Vagina (tissue), 2 donors: ENCODE results near the gene KDM7A.

ENCODE experiments used
- POLR2A ChIP-seq, 2 donors: fragments of 450-650 bp; IDR thresholded peaks; one replicate each; pipeline ENCODE4 v1.6.1; 2017; ENCODE audit warnings: antibody characterized with exemption in 2 of 2, mild to moderate bottlenecking in 2 of 2, moderate library complexity in 2 of 2
- POLR2AphosphoS5 ChIP-seq, 2 donors: sonication (generic); formaldehyde crosslinking; IDR thresholded peaks; one replicate each; pipeline ENCODE4 v1.9.0; 2017; ENCODE audit warnings: antibody characterized with exemption in 2 of 2, mild to moderate bottlenecking in 2 of 2, low read depth in 1 of 2; ENCODE audit not compliant: insufficient read depth in 1 of 2
- TF ChIP-seq, protein P1 (sequence below), 3 experiments: fragments of 450-650 bp in 2 of 3; fragments of 200-600 bp in 1 of 3; sonication (generic) in 1 of 3; IDR thresholded peaks; one replicate each; pipeline ENCODE4 v1.5.1; 2017 to 2019; ENCODE audit warnings: antibody characterized with exemption in 3 of 3, mild to moderate bottlenecking in 2 of 3, moderate library complexity in 2 of 3

DNA sequence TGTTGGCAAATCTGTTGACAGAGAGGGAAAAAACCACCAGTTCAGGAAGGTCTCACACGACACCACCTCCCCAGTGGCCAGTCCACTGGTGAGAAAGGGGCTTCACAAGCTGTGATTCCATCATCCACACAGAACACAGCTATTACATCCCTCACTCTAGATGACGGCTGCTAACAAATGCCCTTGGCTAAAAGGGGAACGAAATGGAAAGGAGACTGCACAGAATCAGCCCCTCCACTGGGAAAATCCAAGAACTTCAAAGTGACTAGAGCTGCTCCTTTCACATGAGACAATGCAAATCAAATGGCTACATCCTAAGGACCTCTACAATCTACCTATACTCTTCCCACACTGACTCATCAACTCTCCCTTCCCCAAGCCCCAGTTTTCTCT, 119.6 kb downstream of the KDM7A start:
- TF ChIP-seq POLR2A (IDR thresholded peaks at IDR 0.05) (no peak), POLR2AphosphoS5 (IDR thresholded peaks at IDR 0.05; ENCODE audit: insufficient read depth in 1 of 2, low read depth in 1 of 2) (no peak)
- TF ChIP-seq, protein P1, sequence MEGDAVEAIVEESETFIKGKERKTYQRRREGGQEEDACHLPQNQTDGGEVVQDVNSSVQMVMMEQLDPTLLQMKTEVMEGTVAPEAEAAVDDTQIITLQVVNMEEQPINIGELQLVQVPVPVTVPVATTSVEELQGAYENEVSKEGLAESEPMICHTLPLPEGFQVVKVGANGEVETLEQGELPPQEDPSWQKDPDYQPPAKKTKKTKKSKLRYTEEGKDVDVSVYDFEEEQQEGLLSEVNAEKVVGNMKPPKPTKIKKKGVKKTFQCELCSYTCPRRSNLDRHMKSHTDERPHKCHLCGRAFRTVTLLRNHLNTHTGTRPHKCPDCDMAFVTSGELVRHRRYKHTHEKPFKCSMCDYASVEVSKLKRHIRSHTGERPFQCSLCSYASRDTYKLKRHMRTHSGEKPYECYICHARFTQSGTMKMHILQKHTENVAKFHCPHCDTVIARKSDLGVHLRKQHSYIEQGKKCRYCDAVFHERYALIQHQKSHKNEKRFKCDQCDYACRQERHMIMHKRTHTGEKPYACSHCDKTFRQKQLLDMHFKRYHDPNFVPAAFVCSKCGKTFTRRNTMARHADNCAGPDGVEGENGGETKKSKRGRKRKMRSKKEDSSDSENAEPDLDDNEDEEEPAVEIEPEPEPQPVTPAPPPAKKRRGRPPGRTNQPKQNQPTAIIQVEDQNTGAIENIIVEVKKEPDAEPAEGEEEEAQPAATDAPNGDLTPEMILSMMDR (IDR thresholded peaks at IDR 0.05), result no peak
